DMS 273 (cell line): Measurements from ENCODE around the gene IFT80.

Experiments
- DNase-seq: peaks from one replicate; lab custom pipeline; 2025; ENCODE audit not compliant: unreplicated experiment; lab: John Stamatoyannopoulos, UW

Gene IFT80

GRCh38 chr3:160399125-160400029 is at the start of gene IFT80, which contains the start of gene SMC4:
TSS of gene IFT80 (minus strand) at chr3:160399225. CDS start at chr3:160384600, 14,625 bp downstream.
TSS of gene SMC4 (plus strand) at chr3:160399650. CDS start at chr3:160400827, 1,177 bp downstream.
- DNase-seq = peak; percentile 99

DNA sequence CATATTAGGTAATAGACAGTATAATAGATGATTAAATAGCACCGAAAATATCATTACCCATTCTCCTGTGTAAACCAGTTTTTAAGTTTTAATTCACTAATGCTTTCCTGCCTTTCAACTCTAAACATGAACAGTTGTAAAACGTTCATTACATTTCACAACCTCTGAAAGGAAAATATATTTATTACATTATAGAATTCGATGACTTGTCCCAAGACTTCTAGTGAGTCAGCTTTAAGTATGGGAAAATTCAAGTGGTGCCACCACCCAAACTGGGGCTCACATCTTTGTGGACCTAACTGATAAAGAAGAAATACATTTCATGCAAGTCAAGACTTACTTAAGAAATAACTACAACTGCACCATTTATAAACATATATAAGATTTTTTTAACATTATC is 48.5 kb upstream of the IFT80 start:
- no peak for DNase-seq

GRCh38 chr3:160446522-160447056 is 47.6 kb upstream of the IFT80 start:
- no peak for DNase-seq

DNA sequence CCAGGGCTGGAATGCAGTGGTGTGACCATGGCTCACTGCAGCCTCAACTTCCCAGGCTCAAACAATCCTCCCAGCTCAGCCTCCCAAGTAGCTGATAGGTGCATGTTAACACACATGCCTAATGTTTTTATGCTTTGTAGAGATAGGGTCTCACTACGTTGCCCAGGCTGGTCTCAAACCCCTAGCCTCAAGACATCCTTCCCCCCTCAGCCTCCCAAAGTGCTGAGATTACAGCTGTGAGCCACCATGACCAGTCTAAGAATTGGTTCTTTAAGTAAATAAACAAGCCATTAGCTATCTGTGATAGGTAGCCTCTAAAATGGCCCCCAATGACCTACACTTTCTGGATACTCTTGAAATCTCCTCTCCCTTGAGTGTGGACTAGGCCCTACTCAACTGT is 46.8 kb upstream of the IFT80 start:
- DNase-seq = no peak

DNA sequence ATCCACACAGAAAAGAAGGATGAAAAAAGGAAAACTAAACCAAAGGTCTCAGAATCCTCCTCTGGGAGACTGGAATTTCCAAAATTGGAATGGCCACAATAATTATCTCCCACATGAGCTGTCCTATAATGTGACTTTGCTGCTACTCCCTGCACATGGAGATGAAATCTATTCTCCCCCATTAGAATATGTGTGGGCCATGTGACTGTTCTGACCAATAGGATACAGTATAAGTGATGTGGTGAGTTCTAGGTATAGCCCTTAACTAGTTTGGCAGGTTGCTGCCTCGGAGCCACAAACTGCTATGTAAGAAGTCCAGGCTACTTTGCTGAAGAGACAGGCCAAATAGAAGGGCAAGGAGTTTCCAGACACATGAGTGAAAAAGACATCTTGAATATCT is 45.4 kb upstream of the IFT80 start:
- DNase-seq = peak; percentile 27

DNA sequence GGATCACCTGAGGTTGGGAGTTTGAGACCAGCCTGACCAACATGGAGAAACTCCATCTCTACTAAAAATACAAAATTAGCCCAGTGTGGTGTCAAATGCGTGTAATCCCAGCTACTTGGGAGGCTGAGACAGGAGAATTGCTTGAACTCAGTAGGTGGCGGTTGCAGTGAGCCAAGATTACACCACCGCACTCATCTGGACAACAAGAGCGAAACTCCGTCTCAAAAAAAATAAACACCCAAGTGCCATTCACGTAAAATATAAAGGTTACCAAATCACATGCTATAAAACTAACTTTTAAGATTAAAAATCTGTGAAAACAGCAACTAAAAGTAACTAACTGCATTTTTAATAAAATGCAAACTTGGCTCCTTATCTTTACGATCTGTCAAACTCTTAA is 41.7 kb upstream of the IFT80 start:
- no peak for DNase-seq

DNA sequence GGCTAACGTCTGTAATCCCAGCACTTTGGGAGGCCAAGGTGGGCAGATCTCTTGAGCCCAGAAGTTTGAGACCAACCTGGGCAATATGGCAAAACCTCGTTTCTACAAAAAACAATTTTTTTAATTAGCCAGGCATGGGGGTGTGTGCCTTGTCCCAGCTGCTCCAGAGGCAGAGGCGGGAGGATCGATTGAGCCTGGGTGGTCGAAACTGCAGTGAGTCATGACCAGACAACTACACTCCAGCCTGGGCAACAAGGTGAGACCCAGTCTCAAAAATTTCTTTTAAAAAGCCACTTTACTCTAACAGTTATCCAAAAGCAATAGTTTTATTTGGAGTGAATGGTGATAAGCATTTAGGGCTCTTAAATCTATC is 38.0 kb upstream of the IFT80 start:
- peak; percentile 23 for DNase-seq

DNA sequence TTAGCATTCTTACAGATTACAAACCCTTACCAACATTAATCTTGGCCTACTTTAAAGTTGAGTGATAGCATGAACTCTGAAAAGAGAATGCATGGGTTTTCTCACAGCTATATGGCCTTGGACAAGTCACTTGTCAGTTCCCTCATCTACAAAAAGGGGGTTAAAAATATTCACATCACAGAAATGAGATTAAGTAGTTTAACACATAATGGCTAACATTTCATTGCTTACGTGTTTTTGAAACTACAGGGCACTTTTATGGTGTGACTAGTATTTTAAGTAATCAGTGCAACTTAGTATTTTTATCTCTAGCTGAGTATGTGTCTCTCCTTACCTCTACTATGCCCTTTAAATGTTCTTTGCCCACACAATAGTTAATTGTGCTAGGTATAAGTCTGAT is 36.7 kb upstream of the IFT80 start:
- no peak for DNase-seq

- DNase-seq = no peak
Observed at GRCh38 chr3:160435095-160435494, 36.1 kb upstream of the IFT80 start.

- no peak for DNase-seq
Observed at GRCh38 chr3:160434071-160434470, 35.0 kb upstream of the IFT80 start.

GRCh38 chr3:160427832-160428424 is 28.9 kb upstream of the IFT80 start:
- no peak for DNase-seq

- no peak for DNase-seq
Observed at GRCh38 chr3:160417311-160417710, 18.3 kb upstream of the IFT80 start.

DNA sequence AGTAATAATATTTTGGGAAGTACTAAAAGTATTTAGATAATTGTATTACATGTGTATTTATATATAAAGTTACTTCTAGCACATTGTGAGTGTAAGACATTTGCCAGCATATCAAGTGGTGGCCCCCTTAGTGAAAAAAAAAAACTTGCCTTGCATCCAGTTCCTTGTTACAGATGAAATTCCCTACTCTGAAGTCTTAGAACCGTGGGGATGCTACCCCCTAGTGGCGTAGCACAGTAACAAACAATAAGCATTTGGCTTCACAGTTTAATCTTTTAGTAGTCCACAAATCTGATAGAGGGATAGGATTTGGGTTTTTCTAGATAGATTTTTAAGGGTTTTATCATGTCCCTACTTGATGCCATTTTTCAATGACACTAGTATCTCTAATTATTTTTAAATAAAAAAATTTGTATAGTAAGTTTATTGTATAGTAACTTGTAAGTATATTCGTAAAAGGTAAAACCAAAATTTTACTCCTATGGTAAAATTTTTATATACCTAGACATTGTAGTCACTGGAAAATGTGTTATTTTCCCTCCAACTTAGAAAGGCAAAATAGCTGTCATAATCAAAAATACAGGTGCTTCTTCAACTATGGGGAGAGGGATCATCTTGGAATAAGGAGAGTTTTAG is 14.7 kb upstream of the IFT80 start:
- peak; percentile 89 for DNase-seq

- DNase-seq = no peak
Observed at GRCh38 chr3:160412477-160412876, 13.5 kb upstream of the IFT80 start.

- DNase-seq = peak; percentile 28
Observed at GRCh38 chr3:160409812-160410610, 11.0 kb upstream of the IFT80 start.

DNA sequence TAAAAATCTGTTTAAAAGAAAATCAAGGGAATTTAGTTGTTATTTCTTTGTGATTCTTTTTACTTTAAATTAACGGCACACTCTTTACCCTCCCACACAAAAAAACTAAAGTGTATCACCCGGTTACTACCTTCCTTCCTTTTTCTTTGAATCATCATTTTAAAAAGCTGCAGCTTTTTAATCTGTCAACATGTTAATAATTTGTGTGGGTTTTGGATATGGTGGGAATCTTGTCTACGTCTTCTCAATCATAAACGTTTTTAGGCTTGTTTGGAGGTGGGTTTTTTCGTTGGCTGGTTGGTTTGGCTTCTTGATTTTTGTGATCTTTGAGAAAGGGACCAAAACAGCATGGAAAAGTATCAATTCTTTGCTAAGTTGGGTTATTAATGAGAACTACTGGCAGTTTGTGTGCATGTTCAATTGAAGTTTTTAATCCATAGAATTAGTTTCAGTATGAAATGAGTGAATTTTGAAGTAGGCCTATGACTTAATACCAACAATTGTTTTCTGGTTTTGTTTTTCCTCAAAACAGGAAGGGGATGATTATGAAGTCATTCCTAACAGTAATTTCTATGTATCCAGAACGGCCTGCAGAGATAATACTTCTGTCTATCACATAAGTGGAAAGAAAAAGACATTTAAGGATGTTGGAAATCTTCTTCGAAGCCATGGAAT is 4.9 kb upstream of the IFT80 start:
- DNase-seq = no peak

- peak; percentile 38 for DNase-seq
Observed at GRCh38 chr3:160403028-160403545, 4.1 kb upstream of the IFT80 start.

DNA sequence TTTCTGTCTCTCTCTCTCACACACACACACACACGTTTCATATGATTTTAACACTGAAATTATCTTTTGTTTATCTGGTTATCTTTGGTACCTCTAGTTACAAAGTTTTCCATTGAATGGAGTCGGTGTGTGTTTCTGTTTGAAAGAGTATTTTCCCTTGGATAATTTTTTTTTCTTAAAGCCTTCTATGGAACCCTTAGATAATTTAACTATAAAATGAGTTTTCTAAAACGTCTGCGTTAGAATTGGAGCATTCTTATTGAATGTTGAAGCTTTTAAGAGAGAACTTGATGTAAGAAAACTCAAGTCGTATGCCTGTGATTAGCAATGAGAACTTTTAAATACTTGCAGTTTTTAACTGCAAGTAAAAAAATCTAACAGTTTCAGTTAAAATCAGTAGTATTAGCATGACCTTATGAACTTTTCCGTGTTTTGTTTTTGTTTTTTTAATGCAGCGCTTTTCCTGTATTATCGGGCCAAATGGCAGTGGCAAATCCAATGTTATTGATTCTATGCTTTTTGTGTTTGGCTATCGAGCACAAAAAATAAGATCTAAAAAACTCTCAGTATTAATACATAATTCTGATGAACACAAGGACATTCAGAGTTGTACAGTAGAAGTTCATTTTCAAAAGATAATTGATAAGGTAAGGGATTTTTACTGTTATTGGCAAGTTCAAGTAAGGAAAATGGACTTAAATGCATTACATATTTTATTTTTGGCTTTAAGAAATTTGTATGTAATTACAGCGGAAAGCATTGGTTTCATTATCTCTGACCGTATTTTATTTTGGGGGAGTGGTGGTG is 3.4 kb upstream of the IFT80 start:
- DNase-seq = no peak
